ENCODE data around the gene BTG4.

BTG4 gene

DNA sequence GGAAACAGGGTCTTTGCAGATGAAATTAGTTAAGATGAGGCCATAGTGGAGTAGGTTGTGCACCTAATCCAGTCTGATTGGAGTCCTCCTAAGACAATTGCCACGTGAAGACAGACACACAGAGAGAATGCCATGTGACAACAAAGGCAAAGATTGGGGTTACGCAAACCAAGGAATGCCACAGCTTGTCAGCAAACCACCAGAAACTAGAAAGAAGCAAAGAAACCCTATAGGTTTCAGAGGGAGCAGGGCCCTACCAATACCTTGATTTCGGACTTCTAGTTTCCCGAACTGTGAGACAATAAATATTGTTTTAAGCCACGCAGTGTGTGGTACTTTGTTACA is 20.2 kb upstream of the BTG4 start:
- Histone ChIP-seq H3K4me3 (replicated peaks; ENCODE audit: low read depth, low read length) (no peak overlapping the region), H3K36me3 (ENCODE audit: control insufficient read depth, insufficient read depth, low read length) (no peaks in the 10 kb centered on the region), H3K27me3 (replicated peaks; ENCODE audit: control insufficient read depth, insufficient read depth, low read length) (no peaks in the 10 kb centered on the region)
- no peak for TF ChIP-seq CTCF (IDR thresholded peaks at IDR 0.05; ENCODE audit: insufficient read depth, low read length, poor library complexity, severe bottlenecking)
- no peak for DNase-seq (ENCODE audit: extremely low read depth, insufficient read length)

GRCh38 chr11:111531687-111532364 is 19.6 kb upstream of the BTG4 start:
- no peak for DNase-seq (ENCODE audit: extremely low read depth, insufficient read length)
- no peak for TF ChIP-seq CTCF (IDR thresholded peaks at IDR 0.05; ENCODE audit: insufficient read depth, low read length, poor library complexity, severe bottlenecking)
- Histone ChIP-seq H3K27me3 (replicated peaks; ENCODE audit: control insufficient read depth, insufficient read depth, low read length) (no peaks in the 10 kb centered on the region), H3K4me3 (replicated peaks; ENCODE audit: low read depth, low read length) (no peak overlapping the region), H3K36me3 (ENCODE audit: control insufficient read depth, insufficient read depth, low read length) (no peaks in the 10 kb centered on the region)

- Histone ChIP-seq H3K36me3 (ENCODE audit: control insufficient read depth, insufficient read depth, low read length) (no peaks in the 10 kb centered on the region), H3K27me3 (replicated peaks; ENCODE audit: control insufficient read depth, insufficient read depth, low read length) (no peaks in the 10 kb centered on the region), H3K4me3 (replicated peaks; ENCODE audit: low read depth, low read length) (no peak overlapping the region)
- no peak for DNase-seq (ENCODE audit: extremely low read depth, insufficient read length)
- no peak for TF ChIP-seq CTCF (IDR thresholded peaks at IDR 0.05; ENCODE audit: insufficient read depth, low read length, poor library complexity, severe bottlenecking)
These were observed 18.9 kb upstream of the BTG4 start for GRCh38 chr11:111531136-111531535.

- DNase-seq (ENCODE audit: extremely low read depth, insufficient read length): no peak
- Histone ChIP-seq H3K4me3 (replicated peaks; ENCODE audit: low read depth, low read length) (no peak overlapping the region), H3K27me3 (replicated peaks; ENCODE audit: control insufficient read depth, insufficient read depth, low read length) (no peaks in the 10 kb centered on the region), H3K36me3 (ENCODE audit: control insufficient read depth, insufficient read depth, low read length) (no peaks in the 10 kb centered on the region)
- no peak for TF ChIP-seq CTCF (IDR thresholded peaks at IDR 0.05; ENCODE audit: insufficient read depth, low read length, poor library complexity, severe bottlenecking)
These were observed 17.9 kb upstream of the BTG4 start for GRCh38 chr11:111530091-111530490.

- Histone ChIP-seq H3K36me3 (ENCODE audit: control insufficient read depth, insufficient read depth, low read length) (no peaks in the 10 kb centered on the region), H3K4me3 (replicated peaks; ENCODE audit: low read depth, low read length) (no peak overlapping the region), H3K27me3 (replicated peaks; ENCODE audit: control insufficient read depth, insufficient read depth, low read length) (no peaks in the 10 kb centered on the region)
- no peak for TF ChIP-seq CTCF (IDR thresholded peaks at IDR 0.05; ENCODE audit: insufficient read depth, low read length, poor library complexity, severe bottlenecking)
- DNase-seq (ENCODE audit: extremely low read depth, insufficient read length): no peak
These were observed 16.4 kb upstream of the BTG4 start for GRCh38 chr11:111528557-111528956.

DNA sequence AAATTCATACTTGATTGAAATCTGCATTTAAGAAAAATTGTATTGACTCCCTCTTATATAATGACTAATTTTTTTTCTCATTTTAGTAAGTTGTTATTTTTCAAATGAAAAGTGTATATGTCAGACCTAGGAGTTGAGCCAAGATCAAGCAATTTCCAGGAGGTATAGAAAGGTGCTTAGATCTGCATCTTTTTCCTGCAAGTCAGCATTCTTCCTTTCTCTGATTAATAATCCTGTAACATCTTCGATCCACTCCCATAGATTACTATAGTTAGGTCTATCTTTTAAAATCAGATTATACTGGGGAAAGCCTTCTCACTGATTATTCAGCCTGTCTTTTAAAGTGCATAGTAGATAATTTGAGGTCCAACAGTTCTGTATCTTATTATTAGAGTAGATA is 15.1 kb upstream of the BTG4 start:
- Histone ChIP-seq H3K4me3 (replicated peaks; ENCODE audit: low read depth, low read length) (no peak overlapping the region), H3K36me3 (ENCODE audit: control insufficient read depth, insufficient read depth, low read length) (no peaks in the 10 kb centered on the region), H3K27me3 (replicated peaks; ENCODE audit: control insufficient read depth, insufficient read depth, low read length) (no peaks in the 10 kb centered on the region)
- TF ChIP-seq CTCF (IDR thresholded peaks at IDR 0.05; ENCODE audit: insufficient read depth, low read length, poor library complexity, severe bottlenecking): no peak
- DNase-seq (ENCODE audit: extremely low read depth, insufficient read length): no peak

Measured in GM06990 (cell line).